Measurements from ENCODE around the gene HOXA9.

DNA sequence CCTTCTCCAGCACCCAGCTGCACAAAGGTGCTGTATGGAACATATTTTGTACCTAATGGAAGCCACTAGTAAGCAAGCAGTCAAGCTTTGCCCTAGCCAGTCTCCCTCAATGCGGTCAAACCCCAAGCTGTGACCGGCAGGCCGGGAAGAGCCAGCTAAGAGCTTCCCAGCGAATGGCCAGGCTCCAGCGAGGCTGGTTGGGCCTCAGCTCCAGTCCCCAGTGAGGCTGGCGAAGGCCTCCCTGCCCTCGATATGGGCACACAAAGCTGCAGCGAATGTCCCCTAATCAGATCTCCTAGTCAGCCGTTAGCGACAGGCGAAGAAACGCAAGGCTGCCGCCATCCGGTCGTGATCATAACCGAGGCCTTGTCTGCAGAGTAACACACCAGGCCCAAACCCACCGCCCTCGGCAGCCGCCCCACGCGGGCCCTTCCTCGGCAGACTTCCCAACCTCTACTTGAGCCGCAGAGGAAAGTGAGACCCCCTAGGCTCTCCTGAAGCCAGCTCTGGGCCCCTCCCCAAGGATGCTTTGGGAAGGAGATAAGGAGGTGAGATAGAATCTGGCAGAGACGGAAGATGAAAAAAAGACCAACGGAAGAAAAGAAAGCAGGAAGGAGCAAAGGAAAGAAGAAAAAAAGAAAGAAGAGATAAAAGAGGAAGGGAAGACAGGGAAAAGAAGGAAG lies 3.1 kb upstream of the HOXA9 start:
- TF ChIP-seq, protein P1, sequence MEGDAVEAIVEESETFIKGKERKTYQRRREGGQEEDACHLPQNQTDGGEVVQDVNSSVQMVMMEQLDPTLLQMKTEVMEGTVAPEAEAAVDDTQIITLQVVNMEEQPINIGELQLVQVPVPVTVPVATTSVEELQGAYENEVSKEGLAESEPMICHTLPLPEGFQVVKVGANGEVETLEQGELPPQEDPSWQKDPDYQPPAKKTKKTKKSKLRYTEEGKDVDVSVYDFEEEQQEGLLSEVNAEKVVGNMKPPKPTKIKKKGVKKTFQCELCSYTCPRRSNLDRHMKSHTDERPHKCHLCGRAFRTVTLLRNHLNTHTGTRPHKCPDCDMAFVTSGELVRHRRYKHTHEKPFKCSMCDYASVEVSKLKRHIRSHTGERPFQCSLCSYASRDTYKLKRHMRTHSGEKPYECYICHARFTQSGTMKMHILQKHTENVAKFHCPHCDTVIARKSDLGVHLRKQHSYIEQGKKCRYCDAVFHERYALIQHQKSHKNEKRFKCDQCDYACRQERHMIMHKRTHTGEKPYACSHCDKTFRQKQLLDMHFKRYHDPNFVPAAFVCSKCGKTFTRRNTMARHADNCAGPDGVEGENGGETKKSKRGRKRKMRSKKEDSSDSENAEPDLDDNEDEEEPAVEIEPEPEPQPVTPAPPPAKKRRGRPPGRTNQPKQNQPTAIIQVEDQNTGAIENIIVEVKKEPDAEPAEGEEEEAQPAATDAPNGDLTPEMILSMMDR (IDR thresholded peaks at IDR 0.05) = no peak
- TF ChIP-seq POLR2A (IDR thresholded peaks at IDR 0.05) = peak in 1 of 2 donors; percentile 14

Data from Peyer's patch (tissue), 4 donors.